Astrocyte of the cerebellum (primary cell): Measurements from ENCODE around the gene OR13C9.

Experiments
- DNase-seq: peaks from one replicate; pipeline ENCODE4 v3.0.0-alpha.2; 2011; ENCODE audit warnings: low read depth
- H3K4me3 ChIP-seq: 2 replicates; pipeline ENCODE4 v1.5.1; 2011; ENCODE audit warnings: mild to moderate bottlenecking, low read depth, low read length, moderate library complexity
- CTCF ChIP-seq: IDR thresholded peaks from 2 replicates; pipeline ENCODE4 v1.5.1; 2012; ENCODE audit warnings: low read length, low read depth, moderate library complexity, mild to moderate bottlenecking; ENCODE audit errors: missing control alignments
- in situ Hi-C: cut with HindIII; loops from 2 replicates; pipeline ENCODE4 v1.10.0; 2017; ENCODE audit warnings: low sequenced_read_pairs

OR13C9 gene

GRCh38 chr9:104580562-104580961 is 37.4 kb downstream of the OR13C9 start:
- no peak overlapping the region for H3K4me3 ChIP-seq
- DNase-seq, result no peak
- no peak for TF ChIP-seq CTCF
- in situ Hi-C loops, result no loop called here

DNA sequence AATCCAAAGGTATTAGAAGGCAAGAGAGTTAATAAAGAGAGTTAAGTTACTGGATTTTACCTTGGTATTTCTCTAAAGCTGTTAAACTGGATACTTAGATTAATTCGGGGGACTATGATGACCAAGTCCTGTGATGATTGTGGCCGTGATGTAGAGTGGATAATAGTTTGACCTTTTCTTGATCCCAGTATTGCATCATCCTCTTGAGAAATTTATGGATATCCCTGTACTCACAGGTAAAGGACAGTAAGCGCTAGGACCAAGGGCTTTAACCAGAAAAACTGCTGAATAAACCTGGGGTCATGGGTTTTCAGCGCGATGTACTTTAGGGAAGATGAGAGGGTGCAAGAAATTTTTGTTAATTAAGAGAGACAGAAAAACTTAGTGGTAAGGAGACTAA is 40.7 kb downstream of the OR13C9 start:
- H3K4me3 ChIP-seq, result no peak overlapping the region
- no peak for TF ChIP-seq CTCF
- DNase-seq, result no peak
- in situ Hi-C loops, result no loop called here

DNA sequence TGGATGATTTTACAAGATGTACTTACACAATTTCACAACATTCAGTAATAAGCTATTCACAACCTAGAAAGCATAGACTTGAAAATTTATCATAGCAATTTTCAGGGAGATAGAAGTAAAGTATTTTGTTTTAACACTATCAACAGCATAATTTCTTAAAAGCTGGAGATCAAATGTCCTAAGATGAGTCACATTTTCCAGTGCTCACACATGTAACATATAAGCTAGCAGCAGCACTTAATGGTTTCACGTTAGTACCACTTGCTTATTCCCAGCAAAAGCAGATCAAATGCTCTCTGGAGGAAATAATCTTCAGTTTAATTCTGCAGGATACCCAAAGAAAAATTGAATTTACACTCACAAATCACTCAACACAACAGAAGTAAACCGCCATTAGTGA is 42.5 kb downstream of the OR13C9 start:
- in situ Hi-C loops, result no loop called here
- no peak overlapping the region for H3K4me3 ChIP-seq
- DNase-seq, result no peak
- no peak for TF ChIP-seq CTCF

GRCh38 chr9:104572612-104573011 is 45.4 kb downstream of the OR13C9 start:
- DNase-seq, result no peak
- no peak for TF ChIP-seq CTCF
- in situ Hi-C loops, result no loop called here
- no peak overlapping the region for H3K4me3 ChIP-seq

DNA sequence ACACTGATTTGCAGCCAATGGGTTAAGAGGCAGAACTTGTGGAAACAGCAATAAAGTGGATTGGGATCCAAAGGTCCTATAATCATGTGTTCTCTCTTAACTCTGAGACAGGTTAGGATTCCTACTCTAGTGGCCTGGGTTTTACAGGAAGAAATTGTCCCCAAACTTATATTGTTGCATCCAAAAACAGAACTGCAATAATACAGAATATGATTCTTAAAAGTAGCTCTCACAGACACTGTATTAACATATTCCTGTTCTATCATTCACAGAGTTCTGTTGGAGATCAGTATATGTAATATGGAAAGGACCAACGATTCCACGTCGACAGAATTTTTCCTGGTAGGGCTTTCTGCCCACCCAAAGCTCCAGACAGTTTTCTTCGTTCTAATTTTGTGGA is 49.1 kb downstream of the OR13C9 start, which contains the start of gene OR13C8:
Gene OR13C8, plus strand, starts transcription at position 301 of the 400 bp plus-strand sequence. Its CDS starts 0 bp downstream, at position 301.
- no peak within 1 kb of the TSS for H3K4me3 ChIP-seq
- TF ChIP-seq CTCF, result no peak
- in situ Hi-C loops, result no loop called here
- no peak for DNase-seq
